Neural crest cell (in vitro differentiated cells): ENCODE measurements around the gene CIAO1. TPM values are rescaled to one million over a fixed set of nuclear protein-coding genes. Genes with fewer than 3 reads are reported as not detected.
A peak's percentile ranks its signal among the peaks of the same experiment; 100 is the strongest.

Experiments
- DNase-seq: peaks from one replicate; pipeline ENCODE4 v3.0.0; 2021; ENCODE audit warnings: low read depth, mixed read lengths, low spot score
- H3K27ac Mint-ChIP-seq: one replicate; pipeline ENCODE4 v1.8.0; 2021; ENCODE audit warnings: mild to moderate bottlenecking, mixed read lengths; ENCODE audit not compliant: unreplicated experiment
- H3K27me3 Mint-ChIP-seq: 2 replicates; pipeline ENCODE4 v1.8.0; 2021; ENCODE audit warnings: low read depth, mild to moderate bottlenecking, mixed read lengths
- H3K36me3 Mint-ChIP-seq: 2 replicates; pipeline ENCODE4 v1.8.0; 2021; ENCODE audit warnings: low read depth, mild to moderate bottlenecking, mixed read lengths
- H3K4me1 Mint-ChIP-seq: 2 replicates; pipeline ENCODE4 v1.8.0; 2021; ENCODE audit warnings: mixed read lengths
- H3K4me3 Mint-ChIP-seq: one replicate; pipeline ENCODE4 v1.8.0; 2021; ENCODE audit warnings: mild to moderate bottlenecking, mixed read lengths
- H3K9me3 Mint-ChIP-seq: 2 replicates; pipeline ENCODE4 v1.8.0; 2021; ENCODE audit warnings: mixed read lengths
- total RNA-seq: library from RNA; stranded (reverse); gene quantifications from 2 replicates; pipeline ENCODE4 v1.2.1, GENCODE V29; 2021
- TF ChIP-seq, protein P1 (sequence below): fragments of 200-600 bp; sonication (generic); conservative IDR thresholded peaks from 2 replicates; pipeline ENCODE4 v1.5.0; 2021; ENCODE audit warnings: antibody characterized with exemption, mild to moderate bottlenecking

Gene CIAO1
- total RNA-seq, 1 donor from 2014 or later: 89.8 TPM

DNA sequence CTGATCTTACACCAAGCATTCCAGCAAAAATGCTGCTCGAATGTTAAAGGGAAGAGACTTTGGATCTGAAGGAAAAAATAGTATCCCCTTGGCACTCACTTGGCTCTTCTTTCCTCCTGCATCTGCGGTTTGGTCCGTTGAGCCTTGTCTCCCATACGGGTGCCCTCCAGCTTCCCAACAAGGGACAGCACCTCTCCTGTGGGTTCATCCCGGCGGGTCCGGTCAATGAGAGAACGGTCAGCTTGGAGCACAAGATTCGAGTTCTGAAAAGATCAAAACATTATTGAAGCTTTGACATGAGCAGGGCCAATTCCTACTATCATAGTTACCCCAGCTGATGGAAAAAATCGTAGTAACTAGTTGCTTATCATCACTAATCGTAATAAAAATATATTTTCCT is 38.6 kb downstream of the CIAO1 start:
- peaks cover 32% of the 10 kb centered on the region for H3K4me1 Mint-ChIP-seq
- TF ChIP-seq, protein P1, sequence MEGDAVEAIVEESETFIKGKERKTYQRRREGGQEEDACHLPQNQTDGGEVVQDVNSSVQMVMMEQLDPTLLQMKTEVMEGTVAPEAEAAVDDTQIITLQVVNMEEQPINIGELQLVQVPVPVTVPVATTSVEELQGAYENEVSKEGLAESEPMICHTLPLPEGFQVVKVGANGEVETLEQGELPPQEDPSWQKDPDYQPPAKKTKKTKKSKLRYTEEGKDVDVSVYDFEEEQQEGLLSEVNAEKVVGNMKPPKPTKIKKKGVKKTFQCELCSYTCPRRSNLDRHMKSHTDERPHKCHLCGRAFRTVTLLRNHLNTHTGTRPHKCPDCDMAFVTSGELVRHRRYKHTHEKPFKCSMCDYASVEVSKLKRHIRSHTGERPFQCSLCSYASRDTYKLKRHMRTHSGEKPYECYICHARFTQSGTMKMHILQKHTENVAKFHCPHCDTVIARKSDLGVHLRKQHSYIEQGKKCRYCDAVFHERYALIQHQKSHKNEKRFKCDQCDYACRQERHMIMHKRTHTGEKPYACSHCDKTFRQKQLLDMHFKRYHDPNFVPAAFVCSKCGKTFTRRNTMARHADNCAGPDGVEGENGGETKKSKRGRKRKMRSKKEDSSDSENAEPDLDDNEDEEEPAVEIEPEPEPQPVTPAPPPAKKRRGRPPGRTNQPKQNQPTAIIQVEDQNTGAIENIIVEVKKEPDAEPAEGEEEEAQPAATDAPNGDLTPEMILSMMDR: no peak
- H3K4me3 Mint-ChIP-seq: peak overlapping the region; percentile 100
- peaks cover 23% of the 10 kb centered on the region for H3K36me3 Mint-ChIP-seq
- H3K27me3 Mint-ChIP-seq: no peaks in the 10 kb centered on the region
- peak overlapping the region; percentile 100 for H3K27ac Mint-ChIP-seq
- DNase-seq: no peak
- H3K9me3 Mint-ChIP-seq: no peaks in the 10 kb centered on the region

- peak within 1 kb of the TSS; percentile 100 for H3K4me3 Mint-ChIP-seq
- H3K36me3 Mint-ChIP-seq: peaks cover 23% of the 10 kb centered on the region
- H3K27me3 Mint-ChIP-seq: no peaks in the 10 kb centered on the region
- peak; percentile 83 for DNase-seq
- H3K4me1 Mint-ChIP-seq: peaks cover 32% of the 10 kb centered on the region
- H3K27ac Mint-ChIP-seq: peak within 1 kb of the TSS; percentile 100
- TF ChIP-seq, protein P1: no peak
- H3K9me3 Mint-ChIP-seq: no peaks in the 10 kb centered on the region
Observed at GRCh38 chr2:96305091-96305978, 39.3 kb downstream of the CIAO1 start, which contains the start of gene SNRNP200. TSS of gene SNRNP200 (minus strand) at chr2:96305546. CDS start at chr2:96305437, 109 bp downstream.

DNA sequence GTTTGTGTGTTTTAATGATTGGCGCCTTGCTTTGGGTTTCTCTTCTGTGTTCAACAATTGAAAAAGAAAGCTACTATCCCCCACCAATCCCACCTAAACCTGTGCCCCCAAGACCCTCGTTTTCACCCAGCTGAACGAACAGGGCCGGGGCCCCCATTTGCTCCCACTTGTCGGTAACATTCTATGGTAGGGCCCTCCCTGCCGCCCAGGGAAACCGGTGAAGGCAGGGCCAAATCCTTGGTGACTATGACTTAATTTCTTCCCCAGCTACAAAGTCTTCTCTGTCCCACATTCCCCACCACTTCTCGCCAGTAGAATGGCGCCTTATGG is 39.9 kb downstream of the CIAO1 start:
- Mint-ChIP-seq H3K9me3 (no peaks in the 10 kb centered on the region), H3K27me3 (no peaks in the 10 kb centered on the region), H3K4me1 (peaks cover 32% of the 10 kb centered on the region), H3K27ac (peak overlapping the region; percentile 100), H3K36me3 (peaks cover 23% of the 10 kb centered on the region), H3K4me3 (peak overlapping the region; percentile 100)
- TF ChIP-seq, protein P1: no peak
- no peak for DNase-seq

DNA sequence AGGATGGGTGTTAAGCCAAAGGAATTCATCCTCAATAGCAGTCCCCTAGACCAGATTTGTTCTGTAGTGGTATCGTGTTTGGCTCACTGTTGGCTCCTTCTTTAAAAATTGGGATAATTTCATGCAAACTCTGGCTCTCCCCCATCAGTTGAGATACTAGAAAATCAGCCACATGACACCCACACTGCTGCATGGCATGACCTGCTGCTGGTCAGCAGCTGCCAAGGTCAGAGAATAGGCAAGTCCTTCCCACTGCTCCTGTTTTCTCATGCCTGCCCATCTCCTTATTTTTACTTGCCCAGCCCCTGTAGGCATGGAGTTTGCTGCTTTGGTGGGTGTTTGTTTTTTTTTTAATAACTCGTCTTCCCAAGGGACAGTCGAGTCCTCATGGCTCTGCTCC is 40.3 kb downstream of the CIAO1 start:
- no peaks in the 10 kb centered on the region for H3K9me3 Mint-ChIP-seq
- DNase-seq: no peak
- H3K36me3 Mint-ChIP-seq: peaks cover 20% of the 10 kb centered on the region
- peaks cover 32% of the 10 kb centered on the region for H3K4me1 Mint-ChIP-seq
- H3K4me3 Mint-ChIP-seq: peak overlapping the region; percentile 100
- H3K27me3 Mint-ChIP-seq: no peaks in the 10 kb centered on the region
- TF ChIP-seq, protein P1: no peak
- H3K27ac Mint-ChIP-seq: peak overlapping the region; percentile 100

- peaks cover 28% of the 10 kb centered on the region for H3K4me1 Mint-ChIP-seq
- no peaks in the 10 kb centered on the region for H3K9me3 Mint-ChIP-seq
- TF ChIP-seq, protein P1: no peak
- no peak overlapping the region for H3K27ac Mint-ChIP-seq
- no peak overlapping the region for H3K4me3 Mint-ChIP-seq
- DNase-seq: no peak
- no peaks in the 10 kb centered on the region for H3K27me3 Mint-ChIP-seq
- H3K36me3 Mint-ChIP-seq: peaks cover 8% of the 10 kb centered on the region
Observed at GRCh38 chr2:96308248-96308647, 42.2 kb downstream of the CIAO1 start.
